DND-41 (cell line): ENCODE data around the gene CNPPD1.

Source experiments
- CTCF ChIP-seq: IDR thresholded peaks from 2 replicates; pipeline ENCODE4 v1.5.1; 2012; ENCODE audit warnings: borderline replicate concordance, low read length, moderate library complexity, mild to moderate bottlenecking; ENCODE audit not compliant: poor library complexity, severe bottlenecking; ENCODE audit errors: extremely low read depth
- EZH2 ChIP-seq: IDR thresholded peaks from 3 replicates; pipeline ENCODE4 v1.6.1; 2012; ENCODE audit warnings: borderline replicate concordance, low read depth, mild to moderate bottlenecking, moderate library complexity, low read length, inconsistent platforms; ENCODE audit not compliant: severe bottlenecking

- TF ChIP-seq CTCF (no peak), EZH2 (no peak)
Measured at GRCh38 chr2:219225350-219225749, 48.6 kb upstream of the CNPPD1 start.
